ENCODE results near the gene SMARCC1.
A peak's percentile ranks its signal among the peaks of the same experiment; 100 is the strongest.

Gene SMARCC1

GRCh38 chr3:47664519-47664918 is 117.2 kb downstream of the SMARCC1 start:
- in situ Hi-C loops (cut with HindIII; ENCODE audit: low pct_unique_long_range_greater_than_20kb, low sequenced_read_pairs): no loop called here
- TF ChIP-seq JUND (IDR thresholded peaks at IDR 0.05; ENCODE audit: low read depth): no peak
- peak in 1 of 2 experiments; percentile 31 for DNase-seq (ENCODE audit: low read depth in 1 of 2, low spot score in 1 of 2)

- in situ Hi-C loops (cut with HindIII; ENCODE audit: low pct_unique_long_range_greater_than_20kb, low sequenced_read_pairs): no loop called here
- no peak for TF ChIP-seq JUND (IDR thresholded peaks at IDR 0.05; ENCODE audit: low read depth)
- DNase-seq (ENCODE audit: low read depth in 1 of 2, low spot score in 1 of 2): no peak
Measured at GRCh38 chr3:47663630-47664240, 118.0 kb downstream of the SMARCC1 start.

GRCh38 chr3:47661121-47661752 is 120.5 kb downstream of the SMARCC1 start:
- TF ChIP-seq JUND (IDR thresholded peaks at IDR 0.05; ENCODE audit: low read depth): no peak
- in situ Hi-C loops (cut with HindIII; ENCODE audit: low pct_unique_long_range_greater_than_20kb, low sequenced_read_pairs): no loop called here
- DNase-seq (ENCODE audit: low read depth in 1 of 2, low spot score in 1 of 2): no peak

- no peak for DNase-seq (ENCODE audit: low read depth in 1 of 2, low spot score in 1 of 2)
- TF ChIP-seq JUND (IDR thresholded peaks at IDR 0.05; ENCODE audit: low read depth): no peak
- in situ Hi-C loops (cut with HindIII; ENCODE audit: low pct_unique_long_range_greater_than_20kb, low sequenced_read_pairs): no loop called here
Measured at GRCh38 chr3:47658444-47658843, 123.2 kb downstream of the SMARCC1 start.

- no peak for DNase-seq (ENCODE audit: low read depth in 1 of 2, low spot score in 1 of 2)
- in situ Hi-C loops (cut with HindIII; ENCODE audit: low pct_unique_long_range_greater_than_20kb, low sequenced_read_pairs): no loop called here
- TF ChIP-seq JUND (IDR thresholded peaks at IDR 0.05; ENCODE audit: low read depth): no peak
Measured at GRCh38 chr3:47652142-47652541, 129.6 kb downstream of the SMARCC1 start.

- in situ Hi-C loops (cut with HindIII; ENCODE audit: low pct_unique_long_range_greater_than_20kb, low sequenced_read_pairs): no loop called here
- TF ChIP-seq JUND (IDR thresholded peaks at IDR 0.05; ENCODE audit: low read depth): no peak
- DNase-seq (ENCODE audit: low read depth in 1 of 2, low spot score in 1 of 2): no peak
Measured at GRCh38 chr3:47650294-47650693, 131.4 kb downstream of the SMARCC1 start.

GRCh38 chr3:47647550-47647949 is 134.1 kb downstream of the SMARCC1 start:
- in situ Hi-C loops (cut with HindIII; ENCODE audit: low pct_unique_long_range_greater_than_20kb, low sequenced_read_pairs): no loop called here
- TF ChIP-seq JUND (IDR thresholded peaks at IDR 0.05; ENCODE audit: low read depth): no peak
- DNase-seq (ENCODE audit: low read depth in 1 of 2, low spot score in 1 of 2): no peak

- DNase-seq (ENCODE audit: low read depth in 1 of 2, low spot score in 1 of 2): no peak
- TF ChIP-seq JUND (IDR thresholded peaks at IDR 0.05; ENCODE audit: low read depth): no peak
- in situ Hi-C loops (cut with HindIII; ENCODE audit: low pct_unique_long_range_greater_than_20kb, low sequenced_read_pairs): no loop called here
Measured at GRCh38 chr3:47646362-47646761, 135.3 kb downstream of the SMARCC1 start.

GRCh38 chr3:47645551-47645950 is 136.1 kb downstream of the SMARCC1 start:
- TF ChIP-seq JUND (IDR thresholded peaks at IDR 0.05; ENCODE audit: low read depth): no peak
- no peak for DNase-seq (ENCODE audit: low read depth in 1 of 2, low spot score in 1 of 2)
- in situ Hi-C loops (cut with HindIII; ENCODE audit: low pct_unique_long_range_greater_than_20kb, low sequenced_read_pairs): no loop called here

GRCh38 chr3:47643092-47643491 is 138.6 kb downstream of the SMARCC1 start:
- TF ChIP-seq JUND (IDR thresholded peaks at IDR 0.05; ENCODE audit: low read depth): no peak
- DNase-seq (ENCODE audit: low read depth in 1 of 2, low spot score in 1 of 2): no peak
- in situ Hi-C loops (cut with HindIII; ENCODE audit: low pct_unique_long_range_greater_than_20kb, low sequenced_read_pairs): no loop called here

GRCh38 chr3:47641739-47642138 is 140.0 kb downstream of the SMARCC1 start:
- no peak for DNase-seq (ENCODE audit: low read depth in 1 of 2, low spot score in 1 of 2)
- no peak for TF ChIP-seq JUND (IDR thresholded peaks at IDR 0.05; ENCODE audit: low read depth)
- in situ Hi-C loops (cut with HindIII; ENCODE audit: low pct_unique_long_range_greater_than_20kb, low sequenced_read_pairs): no loop called here

- no peak for DNase-seq (ENCODE audit: low read depth in 1 of 2, low spot score in 1 of 2)
- in situ Hi-C loops (cut with HindIII; ENCODE audit: low pct_unique_long_range_greater_than_20kb, low sequenced_read_pairs): no loop called here
- no peak for TF ChIP-seq JUND (IDR thresholded peaks at IDR 0.05; ENCODE audit: low read depth)
Measured at GRCh38 chr3:47636921-47637320, 144.8 kb downstream of the SMARCC1 start.

- TF ChIP-seq JUND (IDR thresholded peaks at IDR 0.05; ENCODE audit: low read depth): no peak
- in situ Hi-C loops (cut with HindIII; ENCODE audit: low pct_unique_long_range_greater_than_20kb, low sequenced_read_pairs): no loop called here
Measured at GRCh38 chr3:47636225-47636624, 145.5 kb downstream of the SMARCC1 start.

GRCh38 chr3:47635536-47635935 is 146.2 kb downstream of the SMARCC1 start:
- in situ Hi-C loops (cut with HindIII; ENCODE audit: low pct_unique_long_range_greater_than_20kb, low sequenced_read_pairs): no loop called here
- no peak for DNase-seq (ENCODE audit: low read depth in 1 of 2, low spot score in 1 of 2)
- TF ChIP-seq JUND (IDR thresholded peaks at IDR 0.05; ENCODE audit: low read depth): no peak

More at GRCh38 chr3:47636225-47636624, 145.5 kb downstream of the SMARCC1 start:
- no peak for DNase-seq (ENCODE audit: low read depth in 1 of 2, low spot score in 1 of 2)

Measured in T47D (cell line).